ENCODE measurements around the gene NSMCE3. TPM values are rescaled to one million over a fixed set of nuclear protein-coding genes. Genes with fewer than 3 reads are reported as not detected.

Gene NSMCE3
- total and polyA plus RNA-seq, 9 of the 15 experiments (the other 6 are each of a cell fraction or from before 2014, with no cell fraction given): 0.92 to 8.4 (median 5.4) TPM

- TF ChIP-seq ZNF609 (CRISPR knock-in tag; IDR thresholded peaks at IDR 0.05; ENCODE audit: borderline replicate concordance): no peak
- TF ChIP-seq ZNF133 (CRISPR knock-in tag; IDR thresholded peaks at IDR 0.05): no peak
- no peak for TF ChIP-seq CHD1 (IDR thresholded peaks at IDR 0.05; ENCODE audit: low read length)
- TF ChIP-seq SNIP1 (IDR thresholded peaks at IDR 0.05; ENCODE audit: low read depth): no peak
- TF ChIP-seq MAZ (CRISPR knock-in tag; conservative IDR thresholded peaks at IDR 0.05 in 1 of 2, IDR thresholded peaks at IDR 0.05 in 1 of 2): no peak
- peak; percentile 61; the same call in 1 of the 2 replicates for TF ChIP-seq JUND (IDR thresholded peaks at IDR 0.05; ENCODE audit: borderline replicate concordance, low read depth, low read length)
- no peak; the same call in 2 of the 3 replicates for TF ChIP-seq JUND (tag; IDR thresholded peaks at IDR 0.05; ENCODE audit: borderline replicate concordance, low read depth, low read length)
- TF ChIP-seq CSDE1 (IDR thresholded peaks at IDR 0.05): no peak
- peak; percentile 69 for TF ChIP-seq SIN3B (IDR thresholded peaks at IDR 0.05; ENCODE audit: low read depth)
- no peak for TF ChIP-seq ATF6 (CRISPR knock-in tag; IDR thresholded peaks at IDR 0.05)
- TF ChIP-seq POU5F1 (IDR thresholded peaks at IDR 0.05; ENCODE audit: borderline replicate concordance, low read depth, low read length, partially characterized antibody): no peak
- TF ChIP-seq SAP30 (IDR thresholded peaks at IDR 0.05; ENCODE audit: borderline replicate concordance, insufficient read depth, low read depth, low read length, poor library complexity, severe bottlenecking): peak; percentile 14
- TF ChIP-seq MCM7 (IDR thresholded peaks at IDR 0.05): no peak
- TF ChIP-seq ZNF174 (CRISPR knock-in tag; IDR thresholded peaks at IDR 0.05): no peak
- TF ChIP-seq JUNB (CRISPR knock-in tag; conservative IDR thresholded peaks at IDR 0.05): no peak
- TF ChIP-seq SMARCA4 (IDR thresholded peaks at IDR 0.05): no peak
- TF ChIP-seq NELFE (IDR thresholded peaks at IDR 0.05; ENCODE audit: insufficient read depth, insufficient read length): no peak
- TF ChIP-seq NR2C2 (CRISPR knock-in tag; IDR thresholded peaks at IDR 0.05): no peak
- peak; percentile 44; the same call in 1 of the 2 replicates for TF ChIP-seq NR2C2 (tag; IDR thresholded peaks at IDR 0.05)
- TF ChIP-seq PCBP1 (IDR thresholded peaks at IDR 0.05; ENCODE audit: low read depth, low read length, poor library complexity, severe bottlenecking): no peak
- no peak for TF ChIP-seq ZNF12 (CRISPR knock-in tag; IDR thresholded peaks at IDR 0.05)
- TF ChIP-seq NCOA2 (IDR thresholded peaks at IDR 0.05; ENCODE audit: partially characterized antibody in 2 of 2): no peak
- TF ChIP-seq EP400 (IDR thresholded peaks at IDR 0.05): 0 out of 2 replicates have a peak, but pooled peaks have one; percentile 14
Observed at GRCh38 chr15:29269485-29270168, at the start of gene NSMCE3 (continued).

Measured in K562 (cell line).